IPS DF 4.7 (cell line): ENCODE results near the gene RASL10B.

Experiments used
- DNase-seq: peaks from one replicate; pipeline ENCODE4 v3.0.0-alpha.2; 2013; ENCODE audit warnings: low spot score; ENCODE audit errors: extremely low read depth

Gene RASL10B

GRCh38 chr17:35716897-35717465 lies 14.5 kb upstream of the RASL10B start:
- DNase-seq = no peak

GRCh38 chr17:35717475-35717874 lies 14.0 kb upstream of the RASL10B start:
- DNase-seq = no peak

- DNase-seq = no peak
Observed at GRCh38 chr17:35723735-35724134, 7.7 kb upstream of the RASL10B start.

GRCh38 chr17:35725058-35725457 lies 6.4 kb upstream of the RASL10B start:
- no peak for DNase-seq

GRCh38 chr17:35725802-35726126 lies 5.7 kb upstream of the RASL10B start:
- no peak for DNase-seq

GRCh38 chr17:35726127-35726952 lies 5.1 kb upstream of the RASL10B start:
- DNase-seq = no peak

GRCh38 chr17:35726953-35727460 lies 4.4 kb upstream of the RASL10B start:
- no peak for DNase-seq

- no peak for DNase-seq
Observed at GRCh38 chr17:35727635-35728034, 3.8 kb upstream of the RASL10B start.

- no peak for DNase-seq
Observed at GRCh38 chr17:35728551-35728950, 2.9 kb upstream of the RASL10B start.

- no peak for DNase-seq
Observed at GRCh38 chr17:35729405-35729833, 2.0 kb upstream of the RASL10B start.

GRCh38 chr17:35730400-35731005 lies 936 bp upstream of the RASL10B start:
- DNase-seq = no peak

GRCh38 chr17:35731917-35732805 lies 722 bp downstream of the RASL10B start:
- DNase-seq = no peak

GRCh38 chr17:35732806-35733136 lies 1.3 kb downstream of the RASL10B start:
- no peak for DNase-seq

GRCh38 chr17:35733366-35733765 lies 1.9 kb downstream of the RASL10B start:
- no peak for DNase-seq

- DNase-seq = no peak
Observed at GRCh38 chr17:35734396-35734795, 3.0 kb downstream of the RASL10B start.

GRCh38 chr17:35735036-35735805 lies 3.8 kb downstream of the RASL10B start:
- no peak for DNase-seq

- no peak for DNase-seq
Observed at GRCh38 chr17:35736236-35736635, 4.8 kb downstream of the RASL10B start.

- no peak for DNase-seq
Observed at GRCh38 chr17:35738519-35739133, 7.2 kb downstream of the RASL10B start.

GRCh38 chr17:35740216-35740615 lies 8.8 kb downstream of the RASL10B start:
- no peak for DNase-seq
